WTC11 (cell line): ENCODE measurements around the gene TNIK. TPM values are rescaled to one million over a fixed set of nuclear protein-coding genes. Genes with fewer than 3 reads are reported as not detected.
"Not testable (repeated sequence)": the region's sequence is repeated elsewhere in the genome, so short reads cannot be mapped to it uniquely, and the experiment has no call there.

Experiments used
- ATAC-seq: fragments of 200-7000 bp; cut with Tn5 transposase; 2 replicates; pipeline ENCODE4 v1.10.0; 2021; ENCODE audit warnings: mild to moderate bottlenecking, moderate library complexity
- CTCF ChIA-PET: fragments of 300-600 bp; sonication (Branson Sonifier 250); formaldehyde crosslinking; loops from one replicate; lab custom pipeline; 2021; ENCODE audit warnings: antibody characterized with exemption; lab: Charles Lee
- POLR2A ChIA-PET: fragments of 350-600 bp; sonication (Branson Sonifier 250); formaldehyde crosslinking; loops from one replicate; lab custom pipeline; 2021; ENCODE audit warnings: antibody characterized with exemption; lab: Charles Lee
- DNase-seq: peaks from one replicate; pipeline ENCODE4 v3.0.0; 2021; ENCODE audit warnings: low spot score
- H3K27ac Mint-ChIP-seq: 2 replicates; pipeline ENCODE4 v1.8.0; 2021; ENCODE audit warnings: mixed read lengths
- H3K27me3 Mint-ChIP-seq: 2 replicates; pipeline ENCODE4 v1.8.0; 2021; ENCODE audit warnings: low read depth, mild to moderate bottlenecking, moderate library complexity, mixed read lengths
- H3K36me3 Mint-ChIP-seq: 2 replicates; pipeline ENCODE4 v1.8.0; 2021; ENCODE audit warnings: mixed read lengths
- H3K4me1 Mint-ChIP-seq: 2 replicates; pipeline ENCODE4 v1.8.0; 2022; ENCODE audit warnings: mixed read lengths
- H3K4me3 Mint-ChIP-seq: 2 replicates; pipeline ENCODE4 v1.8.0; 2021; ENCODE audit warnings: mild to moderate bottlenecking, moderate library complexity, mixed read lengths
- H3K9me3 Mint-ChIP-seq: 2 replicates; pipeline ENCODE4 v1.8.0; 2021; ENCODE audit warnings: mixed read lengths
- ERG ChIP-seq: fragments of 250-450 bp; sonication (Bioruptor Pico); IDR thresholded peaks from 2 replicates; pipeline ENCODE4 v1.8.0; 2021; ENCODE audit warnings: mild to moderate bottlenecking
- ETV6 ChIP-seq: sonication (generic); formaldehyde crosslinking; IDR thresholded peaks from 2 replicates; pipeline ENCODE4 v1.8.1; 2022; ENCODE audit warnings: mild to moderate bottlenecking, missing genetic modification reagents
- HMGXB4 ChIP-seq: sonication (generic); formaldehyde crosslinking; IDR thresholded peaks from 2 replicates; pipeline ENCODE4 v1.8.1; 2023; ENCODE audit warnings: mild to moderate bottlenecking, moderate library complexity, missing genetic modification reagents
- IRF2 ChIP-seq: sonication (generic); formaldehyde crosslinking; IDR thresholded peaks from 2 replicates; pipeline ENCODE4 v1.8.0; 2022; ENCODE audit warnings: low read depth, missing genetic modification reagents, borderline replicate concordance
- JUN ChIP-seq: sonication (generic); formaldehyde crosslinking; IDR thresholded peaks from 2 replicates; pipeline ENCODE4 v1.8.0; 2023; ENCODE audit warnings: mild to moderate bottlenecking, missing genetic modification reagents
- MLX ChIP-seq: sonication (generic); formaldehyde crosslinking; IDR thresholded peaks from 2 replicates; pipeline ENCODE4 v1.8.1; 2023; ENCODE audit warnings: mild to moderate bottlenecking, missing genetic modification reagents, moderate library complexity
- TEAD4 ChIP-seq: sonication (generic); formaldehyde crosslinking; IDR thresholded peaks from 2 replicates; pipeline ENCODE4 v1.8.0; 2022; ENCODE audit warnings: mild to moderate bottlenecking, missing genetic modification reagents
- USF1 ChIP-seq: sonication (generic); formaldehyde crosslinking; IDR thresholded peaks from 2 replicates; pipeline ENCODE4 v1.8.0; 2022; ENCODE audit warnings: mild to moderate bottlenecking, missing genetic modification reagents
- ZNF219 ChIP-seq: sonication (generic); formaldehyde crosslinking; IDR thresholded peaks from 2 replicates; pipeline ENCODE4 v1.8.0; 2023; ENCODE audit warnings: missing genetic modification reagents, mild to moderate bottlenecking, borderline replicate concordance
- ZNF396 ChIP-seq: fragments of 250-450 bp; sonication (Bioruptor Pico); IDR thresholded peaks from 2 replicates; pipeline ENCODE4 v1.8.0; 2021; ENCODE audit warnings: mild to moderate bottlenecking, moderate library complexity, borderline replicate concordance
- ZNF532 ChIP-seq: fragments of 250-450 bp; sonication (Bioruptor Pico); IDR thresholded peaks from 2 replicates; pipeline ENCODE4 v1.9.0; 2021; ENCODE audit warnings: mild to moderate bottlenecking, borderline replicate concordance
- total RNA-seq: library from RNA; stranded (reverse); gene quantifications from 3 replicates; pipeline ENCODE4 v1.2.3, GENCODE V29; 2021

TNIK gene
- total RNA-seq, 1 experiment from 2014 or later, result 50.3 TPM

- H3K36me3 Mint-ChIP-seq, CTCF ChIA-PET, ATAC-seq, H3K27me3 Mint-ChIP-seq, POLR2A ChIA-PET, DNase-seq, H3K4me3 Mint-ChIP-seq: not testable (repeated sequence)
- H3K4me1 Mint-ChIP-seq, result peaks cover 22% of the 10 kb centered on the region
- peak overlapping the region; percentile 51 for H3K27ac Mint-ChIP-seq
- H3K9me3 Mint-ChIP-seq, result peaks cover 22% of the 10 kb centered on the region
Measured at GRCh38 chr3:171305823-171306222, 154.4 kb downstream of the TNIK start.

- POLR2A ChIA-PET, ATAC-seq: not testable (repeated sequence)
- H3K9me3 Mint-ChIP-seq, result peaks cover 22% of the 10 kb centered on the region
Measured at GRCh38 chr3:171304498-171304897, 155.7 kb downstream of the TNIK start.

GRCh38 chr3:171304017-171304416 lies 156.2 kb downstream of the TNIK start:
- peaks cover 22% of the 10 kb centered on the region for H3K9me3 Mint-ChIP-seq
- H3K36me3 Mint-ChIP-seq, ATAC-seq, H3K27ac Mint-ChIP-seq, H3K4me3 Mint-ChIP-seq, DNase-seq, H3K27me3 Mint-ChIP-seq, POLR2A ChIA-PET, CTCF ChIA-PET: not testable (repeated sequence)
- peaks cover 14% of the 10 kb centered on the region for H3K4me1 Mint-ChIP-seq

More at GRCh38 chr3:171304498-171304897, 155.7 kb downstream of the TNIK start:
- H3K4me1 Mint-ChIP-seq, result peaks cover 14% of the 10 kb centered on the region
- CTCF ChIA-PET, H3K27me3 Mint-ChIP-seq, H3K27ac Mint-ChIP-seq, H3K4me3 Mint-ChIP-seq, H3K36me3 Mint-ChIP-seq, DNase-seq: not testable (repeated sequence)

- ATAC-seq, result no peak
- no peak for TF ChIP-seq ETV6 (CRISPR knock-in tag)
- no peak for TF ChIP-seq ERG (CRISPR knock-in tag)
- TF ChIP-seq JUN (CRISPR knock-in tag), result no peak
- no peak for TF ChIP-seq USF1 (CRISPR knock-in tag)
- TF ChIP-seq ZNF219 (CRISPR knock-in tag), result no peak
- TF ChIP-seq HMGXB4 (CRISPR knock-in tag), result no peak
- TF ChIP-seq ZNF532, result no peak
- no peak for TF ChIP-seq ZNF396 (CRISPR knock-in tag)
- no peak for TF ChIP-seq MLX
- TF ChIP-seq IRF2, result no peak
- TF ChIP-seq TEAD4 (CRISPR knock-in tag), result no peak
- H3K4me1 Mint-ChIP-seq, result peaks cover 11% of the 10 kb centered on the region
- H3K9me3 Mint-ChIP-seq, result peaks cover 13% of the 10 kb centered on the region
- ChIA-PET POLR2A (no interaction called here), CTCF (no interaction called here)
- peaks cover 12% of the 10 kb centered on the region for H3K36me3 Mint-ChIP-seq
- H3K27ac Mint-ChIP-seq, result no peak overlapping the region
- no peak for DNase-seq
- no peaks in the 10 kb centered on the region for H3K27me3 Mint-ChIP-seq
- no peak overlapping the region for H3K4me3 Mint-ChIP-seq
Measured at GRCh38 chr3:171301998-171302397, 158.2 kb downstream of the TNIK start.
